NB4 (cell line): ENCODE measurements around the gene NUP160.
"Not testable (repeated sequence)": the region's sequence is repeated elsewhere in the genome, so short reads cannot be mapped to it uniquely, and the experiment has no call there.

ENCODE experiments used
- DNase-seq: peaks from one replicate; pipeline ENCODE4 v3.0.0; 2010; ENCODE audit warnings: low read depth
- H3K4me3 ChIP-seq: one replicate; pipeline ENCODE4 v1.5.1; 2011; ENCODE audit warnings: mild to moderate bottlenecking, low read depth, low read length, moderate library complexity
- MYC ChIP-seq: IDR thresholded peaks from 2 replicates; pipeline ENCODE4 v1.6.1; 2011; ENCODE audit warnings: low read depth, low read length
- POLR2A ChIP-seq: IDR thresholded peaks from 2 replicates; pipeline ENCODE4 v1.6.1; 2011; ENCODE audit warnings: mild to moderate bottlenecking; ENCODE audit not compliant: insufficient read length; ENCODE audit errors: extremely low read depth
- TF ChIP-seq, protein P1 (sequence below): IDR thresholded peaks from 2 replicates; pipeline ENCODE4 v1.6.1; 2011; ENCODE audit warnings: low read depth, low read length
- TF ChIP-seq, protein P2 (sequence below): IDR thresholded peaks from one replicate; pipeline ENCODE4 v1.5.1; 2012; ENCODE audit warnings: low read depth, low read length

The NUP160 gene, protein sequence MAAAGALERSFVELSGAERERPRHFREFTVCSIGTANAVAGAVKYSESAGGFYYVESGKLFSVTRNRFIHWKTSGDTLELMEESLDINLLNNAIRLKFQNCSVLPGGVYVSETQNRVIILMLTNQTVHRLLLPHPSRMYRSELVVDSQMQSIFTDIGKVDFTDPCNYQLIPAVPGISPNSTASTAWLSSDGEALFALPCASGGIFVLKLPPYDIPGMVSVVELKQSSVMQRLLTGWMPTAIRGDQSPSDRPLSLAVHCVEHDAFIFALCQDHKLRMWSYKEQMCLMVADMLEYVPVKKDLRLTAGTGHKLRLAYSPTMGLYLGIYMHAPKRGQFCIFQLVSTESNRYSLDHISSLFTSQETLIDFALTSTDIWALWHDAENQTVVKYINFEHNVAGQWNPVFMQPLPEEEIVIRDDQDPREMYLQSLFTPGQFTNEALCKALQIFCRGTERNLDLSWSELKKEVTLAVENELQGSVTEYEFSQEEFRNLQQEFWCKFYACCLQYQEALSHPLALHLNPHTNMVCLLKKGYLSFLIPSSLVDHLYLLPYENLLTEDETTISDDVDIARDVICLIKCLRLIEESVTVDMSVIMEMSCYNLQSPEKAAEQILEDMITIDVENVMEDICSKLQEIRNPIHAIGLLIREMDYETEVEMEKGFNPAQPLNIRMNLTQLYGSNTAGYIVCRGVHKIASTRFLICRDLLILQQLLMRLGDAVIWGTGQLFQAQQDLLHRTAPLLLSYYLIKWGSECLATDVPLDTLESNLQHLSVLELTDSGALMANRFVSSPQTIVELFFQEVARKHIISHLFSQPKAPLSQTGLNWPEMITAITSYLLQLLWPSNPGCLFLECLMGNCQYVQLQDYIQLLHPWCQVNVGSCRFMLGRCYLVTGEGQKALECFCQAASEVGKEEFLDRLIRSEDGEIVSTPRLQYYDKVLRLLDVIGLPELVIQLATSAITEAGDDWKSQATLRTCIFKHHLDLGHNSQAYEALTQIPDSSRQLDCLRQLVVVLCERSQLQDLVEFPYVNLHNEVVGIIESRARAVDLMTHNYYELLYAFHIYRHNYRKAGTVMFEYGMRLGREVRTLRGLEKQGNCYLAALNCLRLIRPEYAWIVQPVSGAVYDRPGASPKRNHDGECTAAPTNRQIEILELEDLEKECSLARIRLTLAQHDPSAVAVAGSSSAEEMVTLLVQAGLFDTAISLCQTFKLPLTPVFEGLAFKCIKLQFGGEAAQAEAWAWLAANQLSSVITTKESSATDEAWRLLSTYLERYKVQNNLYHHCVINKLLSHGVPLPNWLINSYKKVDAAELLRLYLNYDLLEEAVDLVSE (N-terminal part only)

DNA sequence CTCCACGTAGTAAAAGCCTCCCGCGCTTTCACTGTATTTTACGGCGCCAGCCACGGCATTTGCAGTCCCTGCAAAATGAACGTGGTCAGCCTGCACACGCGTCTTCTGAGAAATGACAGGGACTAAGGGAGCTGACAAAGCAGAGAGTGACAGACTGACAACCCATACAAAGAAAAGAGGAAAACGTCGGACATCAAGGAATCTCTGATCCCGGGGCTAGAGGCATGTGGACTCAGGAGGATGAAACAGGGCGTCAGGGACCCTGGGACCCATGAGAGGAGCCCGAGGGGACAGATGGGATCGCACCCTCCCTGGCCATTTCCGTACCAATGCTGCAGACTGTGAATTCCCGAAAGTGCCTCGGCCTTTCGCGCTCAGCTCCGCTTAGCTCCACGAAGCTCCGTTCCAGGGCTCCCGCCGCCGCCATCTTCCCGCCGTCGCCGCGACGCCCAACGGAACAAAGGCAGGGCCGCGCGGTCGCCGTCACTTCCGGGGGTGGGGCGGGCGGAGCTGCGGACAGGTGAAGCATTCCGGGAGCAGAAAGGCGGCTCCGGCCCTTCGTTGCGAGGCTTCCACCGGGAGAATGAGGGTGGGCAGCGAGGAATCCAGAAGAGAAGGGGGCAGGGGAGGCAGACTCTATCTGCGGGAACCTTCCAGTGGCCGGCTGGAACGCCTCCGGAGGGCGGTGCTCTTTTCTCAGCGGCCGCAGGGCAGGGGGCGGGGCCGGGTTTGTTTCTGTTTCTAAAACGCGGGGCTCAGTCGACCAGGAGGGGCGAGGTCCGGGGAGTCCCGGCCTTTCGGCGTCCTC lies at the start of gene NUP160:
Gene NUP160, minus strand, starts transcription at position 459 of the 808 bp plus-strand sequence. Its CDS starts 32 bp downstream, at position 427.
- TF ChIP-seq MYC (peak; percentile 38), POLR2A (peak; percentile 92)
- TF ChIP-seq, protein P1, sequence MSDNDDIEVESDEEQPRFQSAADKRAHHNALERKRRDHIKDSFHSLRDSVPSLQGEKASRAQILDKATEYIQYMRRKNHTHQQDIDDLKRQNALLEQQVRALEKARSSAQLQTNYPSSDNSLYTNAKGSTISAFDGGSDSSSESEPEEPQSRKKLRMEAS, result 0 out of 2 replicates have a peak, but pooled peaks have one; percentile 34
- TF ChIP-seq, protein P2, sequence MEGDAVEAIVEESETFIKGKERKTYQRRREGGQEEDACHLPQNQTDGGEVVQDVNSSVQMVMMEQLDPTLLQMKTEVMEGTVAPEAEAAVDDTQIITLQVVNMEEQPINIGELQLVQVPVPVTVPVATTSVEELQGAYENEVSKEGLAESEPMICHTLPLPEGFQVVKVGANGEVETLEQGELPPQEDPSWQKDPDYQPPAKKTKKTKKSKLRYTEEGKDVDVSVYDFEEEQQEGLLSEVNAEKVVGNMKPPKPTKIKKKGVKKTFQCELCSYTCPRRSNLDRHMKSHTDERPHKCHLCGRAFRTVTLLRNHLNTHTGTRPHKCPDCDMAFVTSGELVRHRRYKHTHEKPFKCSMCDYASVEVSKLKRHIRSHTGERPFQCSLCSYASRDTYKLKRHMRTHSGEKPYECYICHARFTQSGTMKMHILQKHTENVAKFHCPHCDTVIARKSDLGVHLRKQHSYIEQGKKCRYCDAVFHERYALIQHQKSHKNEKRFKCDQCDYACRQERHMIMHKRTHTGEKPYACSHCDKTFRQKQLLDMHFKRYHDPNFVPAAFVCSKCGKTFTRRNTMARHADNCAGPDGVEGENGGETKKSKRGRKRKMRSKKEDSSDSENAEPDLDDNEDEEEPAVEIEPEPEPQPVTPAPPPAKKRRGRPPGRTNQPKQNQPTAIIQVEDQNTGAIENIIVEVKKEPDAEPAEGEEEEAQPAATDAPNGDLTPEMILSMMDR, result no peak
- peak within 1 kb of the TSS; percentile 97 for H3K4me3 ChIP-seq
- peak; percentile 83 for DNase-seq

DNA sequence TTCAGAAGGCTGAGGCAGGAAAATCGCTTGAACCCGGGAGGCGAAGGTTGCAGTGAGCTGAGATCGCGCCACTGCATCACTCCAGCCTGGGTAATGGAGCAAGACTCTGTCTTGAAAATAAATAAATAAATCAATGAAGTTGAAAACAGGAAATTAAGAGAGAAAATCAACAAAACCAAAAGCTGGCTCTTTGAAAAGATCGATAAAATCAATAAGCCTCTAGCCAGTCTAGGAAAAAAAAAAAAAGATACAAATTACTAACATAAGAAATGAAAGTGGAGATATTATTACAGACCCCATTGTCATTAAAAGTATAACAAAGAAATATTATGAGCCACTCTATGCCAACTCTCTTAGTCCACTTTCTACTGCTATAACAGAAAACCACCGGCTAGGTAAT lies 48.0 kb upstream of the NUP160 start:
- no peak overlapping the region for H3K4me3 ChIP-seq
- no peak for TF ChIP-seq MYC
- TF ChIP-seq, protein P2, result no peak
- TF ChIP-seq POLR2A, result no peak
- TF ChIP-seq, protein P1, result no peak
- DNase-seq, result no peak

DNA sequence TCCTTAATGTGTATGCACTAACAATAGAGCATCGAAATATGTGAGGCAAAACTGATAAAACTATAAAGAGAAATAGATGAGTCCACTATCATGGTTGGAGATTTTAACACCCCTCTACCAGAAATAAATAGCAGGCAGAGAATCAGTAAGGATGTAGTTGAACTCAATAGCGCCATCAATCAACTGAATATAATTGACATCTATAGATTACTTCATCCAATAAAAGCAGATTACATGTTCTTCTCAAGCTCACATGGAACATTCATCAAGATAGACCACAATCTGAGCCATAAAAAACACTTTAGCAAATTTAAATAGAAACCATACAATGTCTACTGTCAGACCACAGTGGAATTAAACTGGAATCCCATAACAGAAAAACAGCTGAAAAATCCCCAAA lies 46.9 kb upstream of the NUP160 start:
- TF ChIP-seq MYC (no peak), POLR2A (no peak)
- TF ChIP-seq, protein P1, result no peak
- TF ChIP-seq, protein P2, result no peak
- DNase-seq, result no peak
- H3K4me3 ChIP-seq, result no peak overlapping the region

DNA sequence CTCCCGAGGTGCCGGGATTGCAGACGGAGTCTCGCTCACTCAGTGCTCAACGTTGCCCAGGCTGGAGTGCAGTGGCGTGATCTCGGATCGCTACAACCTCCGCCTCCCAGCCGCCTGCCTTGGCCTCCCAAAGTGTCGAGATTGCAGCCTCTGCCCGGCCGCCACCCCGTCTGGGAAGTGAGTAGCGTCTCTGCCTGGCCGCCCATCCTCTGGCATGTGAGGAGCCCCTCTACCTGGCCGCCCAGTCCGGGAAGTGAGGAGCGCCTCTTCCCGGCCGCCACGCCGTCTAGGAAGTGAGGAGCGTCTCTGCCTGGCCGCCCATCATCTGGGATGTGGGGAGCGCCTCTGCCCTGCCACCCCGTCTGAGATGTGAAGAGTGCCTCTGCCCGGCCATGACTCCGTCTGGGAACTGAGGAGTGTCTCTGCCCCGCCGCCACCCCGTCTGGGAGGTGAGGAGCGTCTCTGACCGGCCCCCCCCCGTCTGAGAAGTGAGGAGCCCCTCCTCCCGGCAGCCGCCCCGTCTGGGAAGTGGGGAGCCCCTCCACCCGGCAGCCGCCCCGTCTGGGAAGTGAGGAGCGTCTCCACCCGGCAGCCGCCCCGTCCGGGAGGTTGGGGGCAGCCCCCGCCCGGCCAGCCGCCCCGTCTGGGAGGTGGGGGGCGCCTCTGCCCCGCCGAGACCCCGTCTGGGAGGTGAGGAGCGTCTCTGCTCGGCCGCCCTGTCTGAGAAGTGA lies 44.6 kb upstream of the NUP160 start:
- not testable (repeated sequence) for H3K4me3 ChIP-seq, DNase-seq

DNA sequence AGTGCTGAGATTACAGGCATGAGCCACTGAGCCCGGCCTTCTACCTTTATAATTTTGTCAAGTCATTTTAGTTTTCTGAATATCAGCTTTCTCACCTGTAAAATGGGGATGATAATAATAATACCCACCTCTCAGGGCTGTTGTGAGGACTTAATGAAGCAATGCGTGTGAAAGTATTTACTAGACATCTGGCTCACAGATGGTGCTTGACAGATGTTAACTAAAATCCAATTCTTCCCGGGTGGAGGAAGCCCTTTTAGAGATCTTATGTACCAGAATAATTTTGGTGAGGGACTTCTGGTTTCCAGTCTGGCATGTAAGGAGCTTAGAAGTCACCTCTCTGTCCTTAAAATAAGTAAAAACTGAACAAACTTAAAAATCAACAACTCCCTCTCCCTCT lies 43.7 kb upstream of the NUP160 start:
- DNase-seq, result no peak
- no peak overlapping the region for H3K4me3 ChIP-seq
- TF ChIP-seq MYC (no peak), POLR2A (no peak)
- TF ChIP-seq, protein P2, result no peak
- TF ChIP-seq, protein P1, result no peak
